WTC11 (cell line): ENCODE data around the gene SERPIND1. TPM values are rescaled to one million over a fixed set of nuclear protein-coding genes. Genes with fewer than 3 reads are reported as not detected.

Experiments
- ATAC-seq: fragments of 200-7000 bp; cut with Tn5 transposase; 2 replicates; pipeline ENCODE4 v1.10.0; 2021; ENCODE audit warnings: mild to moderate bottlenecking, moderate library complexity
- CTCF ChIA-PET: fragments of 300-600 bp; sonication (Branson Sonifier 250); formaldehyde crosslinking; loops from one replicate; lab custom pipeline; 2021; ENCODE audit warnings: antibody characterized with exemption; lab: Charles Lee
- POLR2A ChIA-PET: fragments of 350-600 bp; sonication (Branson Sonifier 250); formaldehyde crosslinking; loops from one replicate; lab custom pipeline; 2021; ENCODE audit warnings: antibody characterized with exemption; lab: Charles Lee
- DNase-seq: peaks from one replicate; pipeline ENCODE4 v3.0.0; 2021; ENCODE audit warnings: low spot score
- H3K27ac Mint-ChIP-seq: 2 replicates; pipeline ENCODE4 v1.8.0; 2021; ENCODE audit warnings: mixed read lengths
- H3K27me3 Mint-ChIP-seq: 2 replicates; pipeline ENCODE4 v1.8.0; 2021; ENCODE audit warnings: low read depth, mild to moderate bottlenecking, moderate library complexity, mixed read lengths
- H3K36me3 Mint-ChIP-seq: 2 replicates; pipeline ENCODE4 v1.8.0; 2021; ENCODE audit warnings: mixed read lengths
- H3K4me1 Mint-ChIP-seq: 2 replicates; pipeline ENCODE4 v1.8.0; 2022; ENCODE audit warnings: mixed read lengths
- H3K4me3 Mint-ChIP-seq: 2 replicates; pipeline ENCODE4 v1.8.0; 2021; ENCODE audit warnings: mild to moderate bottlenecking, moderate library complexity, mixed read lengths
- H3K9me3 Mint-ChIP-seq: 2 replicates; pipeline ENCODE4 v1.8.0; 2021; ENCODE audit warnings: mixed read lengths
- AFF4 ChIP-seq: sonication (generic); formaldehyde crosslinking; IDR thresholded peaks from 2 replicates; pipeline ENCODE4 v1.8.1; 2023; ENCODE audit warnings: mild to moderate bottlenecking, missing genetic modification reagents, borderline replicate concordance
- E2F4 ChIP-seq: sonication (generic); formaldehyde crosslinking; IDR thresholded peaks from 2 replicates; pipeline ENCODE4 v1.8.1; 2022; ENCODE audit warnings: low read depth, mild to moderate bottlenecking, moderate library complexity, missing genetic modification reagents, borderline replicate concordance
- ELF4 ChIP-seq: sonication (generic); formaldehyde crosslinking; IDR thresholded peaks from 2 replicates; pipeline ENCODE4 v1.8.1; 2022; ENCODE audit warnings: low read depth, mild to moderate bottlenecking, moderate library complexity, missing genetic modification reagents
- KAT7 ChIP-seq: sonication (generic); formaldehyde crosslinking; IDR thresholded peaks from 2 replicates; pipeline ENCODE4 v1.8.1; 2023; ENCODE audit warnings: missing genetic modification reagents, mild to moderate bottlenecking, borderline replicate concordance
- MAX ChIP-seq: sonication (generic); formaldehyde crosslinking; IDR thresholded peaks from 2 replicates; pipeline ENCODE4 v1.8.0; 2022; ENCODE audit warnings: mild to moderate bottlenecking, missing genetic modification reagents
- MXD4 ChIP-seq: fragments of 250-450 bp; sonication (Bioruptor Pico); IDR thresholded peaks from 2 replicates; pipeline ENCODE4 v1.8.0; 2021; ENCODE audit warnings: mild to moderate bottlenecking, moderate library complexity, borderline replicate concordance
- SP1 ChIP-seq: sonication (generic); formaldehyde crosslinking; conservative IDR thresholded peaks from 2 replicates; pipeline ENCODE4 v1.8.1; 2022; ENCODE audit warnings: missing genetic modification reagents
- ZBTB21 ChIP-seq: sonication (generic); formaldehyde crosslinking; IDR thresholded peaks from 2 replicates; pipeline ENCODE4 v1.8.1; 2023; ENCODE audit warnings: mild to moderate bottlenecking, missing genetic modification reagents, borderline replicate concordance
- ZBTB43 ChIP-seq: sonication (generic); formaldehyde crosslinking; IDR thresholded peaks from 2 replicates; pipeline ENCODE4 v1.8.1; 2023; ENCODE audit warnings: mild to moderate bottlenecking, missing genetic modification reagents
- ZNF219 ChIP-seq: sonication (generic); formaldehyde crosslinking; IDR thresholded peaks from 2 replicates; pipeline ENCODE4 v1.8.0; 2023; ENCODE audit warnings: missing genetic modification reagents, mild to moderate bottlenecking, borderline replicate concordance
- ZNF232 ChIP-seq: sonication (generic); formaldehyde crosslinking; IDR thresholded peaks from 2 replicates; pipeline ENCODE4 v1.8.0; 2022; ENCODE audit warnings: mild to moderate bottlenecking, missing genetic modification reagents
- ZNF281 ChIP-seq: sonication (generic); formaldehyde crosslinking; IDR thresholded peaks from 2 replicates; pipeline ENCODE4 v1.8.0; 2023; ENCODE audit warnings: mild to moderate bottlenecking, missing genetic modification reagents
- ZNF423 ChIP-seq: fragments of 250-450 bp; sonication (Bioruptor Pico); IDR thresholded peaks from 2 replicates; pipeline ENCODE4 v2.1.2; 2022; ENCODE audit warnings: mild to moderate bottlenecking, moderate library complexity
- ZNF671 ChIP-seq: fragments of 250-450 bp; sonication (Bioruptor Pico); IDR thresholded peaks from 2 replicates; pipeline ENCODE4 v1.8.0; 2021; ENCODE audit warnings: mild to moderate bottlenecking
- total RNA-seq: library from RNA; stranded (reverse); gene quantifications from 3 replicates; pipeline ENCODE4 v1.2.3, GENCODE V29; 2021
- TF ChIP-seq, protein P1 (sequence below): fragments of 250-450 bp; sonication (Bioruptor Pico); IDR thresholded peaks from 2 replicates; pipeline ENCODE4 v1.9.0; 2021; ENCODE audit warnings: mild to moderate bottlenecking
- TF ChIP-seq, protein P2 (sequence below): sonication (generic); formaldehyde crosslinking; IDR thresholded peaks from 2 replicates; pipeline ENCODE4 v1.8.1; 2023; ENCODE audit warnings: mild to moderate bottlenecking, missing genetic modification reagents, moderate library complexity
- TF ChIP-seq, protein P3 (sequence below): sonication (generic); formaldehyde crosslinking; conservative IDR thresholded peaks from 2 replicates; pipeline ENCODE4 v1.8.1; 2022; ENCODE audit warnings: mild to moderate bottlenecking, missing genetic modification reagents
- TF ChIP-seq, protein P4 (sequence below): fragments of 250-450 bp; sonication (Bioruptor Pico); IDR thresholded peaks from 2 replicates; pipeline ENCODE4 v1.9.0; 2021; ENCODE audit warnings: mild to moderate bottlenecking

Gene SERPIND1
- total RNA-seq, 1 experiment from 2014 or later = 0.22 TPM

DNA sequence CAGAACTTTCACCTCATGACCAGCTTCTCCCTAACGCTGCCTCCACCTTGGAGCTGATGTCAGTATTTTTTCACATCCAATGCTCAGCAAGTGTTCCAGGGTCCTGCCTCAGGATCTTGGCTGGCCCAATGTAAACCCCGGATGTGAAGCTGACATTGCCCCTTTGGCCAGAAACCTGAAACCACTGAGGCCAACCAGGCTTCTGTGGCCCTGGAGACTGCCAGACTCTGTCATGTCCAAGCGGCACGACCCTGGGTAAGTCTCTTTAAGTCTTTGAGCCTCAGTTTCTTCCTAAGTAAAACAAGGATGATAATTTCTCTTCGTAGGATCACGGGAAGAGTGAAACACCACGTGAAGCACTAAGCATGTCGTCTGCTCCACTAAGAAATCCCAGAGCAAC lies 22.8 kb downstream of the SERPIND1 start (continued):
- no peak for TF ChIP-seq KAT7 (CRISPR knock-in tag)
- TF ChIP-seq, protein P1, sequence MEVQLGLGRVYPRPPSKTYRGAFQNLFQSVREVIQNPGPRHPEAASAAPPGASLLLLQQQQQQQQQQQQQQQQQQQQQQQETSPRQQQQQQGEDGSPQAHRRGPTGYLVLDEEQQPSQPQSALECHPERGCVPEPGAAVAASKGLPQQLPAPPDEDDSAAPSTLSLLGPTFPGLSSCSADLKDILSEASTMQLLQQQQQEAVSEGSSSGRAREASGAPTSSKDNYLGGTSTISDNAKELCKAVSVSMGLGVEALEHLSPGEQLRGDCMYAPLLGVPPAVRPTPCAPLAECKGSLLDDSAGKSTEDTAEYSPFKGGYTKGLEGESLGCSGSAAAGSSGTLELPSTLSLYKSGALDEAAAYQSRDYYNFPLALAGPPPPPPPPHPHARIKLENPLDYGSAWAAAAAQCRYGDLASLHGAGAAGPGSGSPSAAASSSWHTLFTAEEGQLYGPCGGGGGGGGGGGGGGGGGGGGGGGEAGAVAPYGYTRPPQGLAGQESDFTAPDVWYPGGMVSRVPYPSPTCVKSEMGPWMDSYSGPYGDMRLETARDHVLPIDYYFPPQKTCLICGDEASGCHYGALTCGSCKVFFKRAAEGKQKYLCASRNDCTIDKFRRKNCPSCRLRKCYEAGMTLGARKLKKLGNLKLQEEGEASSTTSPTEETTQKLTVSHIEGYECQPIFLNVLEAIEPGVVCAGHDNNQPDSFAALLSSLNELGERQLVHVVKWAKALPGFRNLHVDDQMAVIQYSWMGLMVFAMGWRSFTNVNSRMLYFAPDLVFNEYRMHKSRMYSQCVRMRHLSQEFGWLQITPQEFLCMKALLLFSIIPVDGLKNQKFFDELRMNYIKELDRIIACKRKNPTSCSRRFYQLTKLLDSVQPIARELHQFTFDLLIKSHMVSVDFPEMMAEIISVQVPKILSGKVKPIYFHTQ (CRISPR knock-in tag) = no peak
- TF ChIP-seq, protein P2, sequence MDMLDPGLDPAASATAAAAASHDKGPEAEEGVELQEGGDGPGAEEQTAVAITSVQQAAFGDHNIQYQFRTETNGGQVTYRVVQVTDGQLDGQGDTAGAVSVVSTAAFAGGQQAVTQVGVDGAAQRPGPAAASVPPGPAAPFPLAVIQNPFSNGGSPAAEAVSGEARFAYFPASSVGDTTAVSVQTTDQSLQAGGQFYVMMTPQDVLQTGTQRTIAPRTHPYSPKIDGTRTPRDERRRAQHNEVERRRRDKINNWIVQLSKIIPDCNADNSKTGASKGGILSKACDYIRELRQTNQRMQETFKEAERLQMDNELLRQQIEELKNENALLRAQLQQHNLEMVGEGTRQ (CRISPR knock-in tag) = no peak
- TF ChIP-seq ZNF671 (CRISPR knock-in tag) = no peak
- TF ChIP-seq ZNF423 (CRISPR knock-in tag) = no peak
- no peak for TF ChIP-seq ZNF232 (CRISPR knock-in tag)
- TF ChIP-seq E2F4 = no peak
- TF ChIP-seq ZNF281 = no peak

DNA sequence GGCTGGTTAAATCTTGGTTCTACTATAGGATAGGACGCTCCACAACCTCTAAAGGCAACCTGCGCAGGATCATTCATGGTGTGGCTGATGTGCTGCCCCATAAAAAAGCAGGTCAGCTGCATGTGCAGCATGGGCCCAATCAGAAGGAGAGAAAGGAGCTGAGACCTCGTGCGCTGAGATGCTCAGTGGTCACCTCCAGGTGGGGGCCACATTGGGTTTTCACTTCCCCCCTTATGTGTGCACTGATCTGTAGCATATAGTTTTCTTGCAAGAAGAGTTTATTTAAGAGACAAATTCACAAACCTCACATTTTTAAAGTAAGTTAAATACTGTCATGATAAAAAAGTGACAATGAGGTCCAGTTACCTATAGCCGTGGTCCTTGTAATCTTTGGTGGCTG lies 24.3 kb downstream of the SERPIND1 start:
- Mint-ChIP-seq H3K36me3 (peaks cover 17% of the 10 kb centered on the region), H3K4me3 (no peak overlapping the region), H3K4me1 (no peaks in the 10 kb centered on the region), H3K9me3 (no peaks in the 10 kb centered on the region), H3K27me3 (no peaks in the 10 kb centered on the region), H3K27ac (no peak overlapping the region)
- DNase-seq (no peak), ATAC-seq (no peak)
- POLR2A ChIA-PET = no interaction called here
- CTCF ChIA-PET = interaction anchor here (1.4 kb wide), 1 partner anchor 88 kb away, joined by 3 read pairs; no protein-coding TSS in a partner anchor
- no peak for TF ChIP-seq KAT7 (CRISPR knock-in tag)
- no peak for TF ChIP-seq ZNF219 (CRISPR knock-in tag)
- no peak for TF ChIP-seq ZBTB43 (CRISPR knock-in tag)
- TF ChIP-seq, protein P3, sequence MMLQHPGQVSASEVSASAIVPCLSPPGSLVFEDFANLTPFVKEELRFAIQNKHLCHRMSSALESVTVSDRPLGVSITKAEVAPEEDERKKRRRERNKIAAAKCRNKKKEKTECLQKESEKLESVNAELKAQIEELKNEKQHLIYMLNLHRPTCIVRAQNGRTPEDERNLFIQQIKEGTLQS (CRISPR knock-in tag) = no peak
- TF ChIP-seq AFF4 = no peak
- no peak for TF ChIP-seq SP1 (CRISPR knock-in tag)
- TF ChIP-seq, protein P4, sequence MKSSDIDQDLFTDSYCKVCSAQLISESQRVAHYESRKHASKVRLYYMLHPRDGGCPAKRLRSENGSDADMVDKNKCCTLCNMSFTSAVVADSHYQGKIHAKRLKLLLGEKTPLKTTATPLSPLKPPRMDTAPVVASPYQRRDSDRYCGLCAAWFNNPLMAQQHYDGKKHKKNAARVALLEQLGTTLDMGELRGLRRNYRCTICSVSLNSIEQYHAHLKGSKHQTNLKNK (CRISPR knock-in tag) = no peak
- TF ChIP-seq ZBTB21 = no peak
- no peak for TF ChIP-seq MAX
- TF ChIP-seq MXD4 (CRISPR knock-in tag) = no peak
- no peak for TF ChIP-seq ELF4 (CRISPR knock-in tag)
